Panc1 (cell line): ENCODE data around the gene NOL4L. TPM values are rescaled to one million over a fixed set of nuclear protein-coding genes. Genes with fewer than 3 reads are reported as not detected.

Source experiments
- ATAC-seq: fragments of 200-7000 bp; cut with Tn5 transposase; 2 replicates; pipeline ENCODE4 v1.9.1; 2020; ENCODE audit warnings: mild to moderate bottlenecking, moderate library complexity
- BruUV-seq: library from RNA; stranded (reverse); fragments of 400-500 nt; replicated peaks from 2 replicates; lab custom pipeline; 2021; lab: Mats Ljungman, UMichigan
- CTCF ChIA-PET: fragments of 300-600 bp; sonication (Branson Sonifier 250); formaldehyde crosslinking; loops from one replicate; lab custom pipeline; 2022; ENCODE audit warnings: antibody characterized with exemption; lab: Charles Lee
- POLR2A ChIA-PET: fragments of 300-600 bp; sonication (Branson Sonifier 250); formaldehyde crosslinking; loops from one replicate; lab custom pipeline; 2022; ENCODE audit warnings: antibody characterized with exemption; lab: Charles Lee
- DNase-seq: peaks from one replicate; pipeline ENCODE4 v3.0.0-alpha.2; 2010; ENCODE audit warnings: low read depth, low spot score
- H3K27ac ChIP-seq: 2 replicates; pipeline ENCODE4 v1.5.1; 2011; ENCODE audit warnings: mild to moderate bottlenecking, low read length, inconsistent platforms
- H3K27me3 ChIP-seq: fragments of 200-500 bp; sonication (Bioruptor generic); 2 replicates; pipeline ENCODE4 v1.6.0; 2014; ENCODE audit warnings: low read length, inconsistent platforms; ENCODE audit not compliant: control insufficient read depth, insufficient read depth
- H3K36me3 ChIP-seq: fragments of 200-500 bp; sonication (Bioruptor generic); 2 replicates; pipeline ENCODE4 v1.5.1; 2014; ENCODE audit warnings: inconsistent platforms, mild to moderate bottlenecking, low read length, moderate library complexity; ENCODE audit not compliant: control insufficient read depth, insufficient read depth
- H3K4me1 ChIP-seq: 2 replicates; pipeline ENCODE4 v1.5.1; 2011; ENCODE audit warnings: inconsistent platforms, mild to moderate bottlenecking, low read length, moderate library complexity; ENCODE audit not compliant: control insufficient read depth, insufficient read depth
- H3K4me3 ChIP-seq, 2 experiments: 2 replicates each; pipeline ENCODE4 v1.5.1; 2011 to 2012; ENCODE audit warnings: low read depth in 2 of 2, low read length in 2 of 2, mild to moderate bottlenecking in 2 of 2, inconsistent platforms in 1 of 2, moderate library complexity in 1 of 2
- H3K9me3 ChIP-seq: fragments of 200-500 bp; sonication (Bioruptor generic); 2 replicates; pipeline ENCODE4 v1.5.1; 2014; ENCODE audit warnings: low read depth, mild to moderate bottlenecking, inconsistent platforms, low read length, moderate library complexity; ENCODE audit not compliant: control insufficient read depth, insufficient read depth
- POLR2AphosphoS5 ChIP-seq: IDR thresholded peaks from 2 replicates; pipeline ENCODE4 v1.6.1; 2012; ENCODE audit warnings: mild to moderate bottlenecking, low read depth, low read length, moderate library complexity
- REST ChIP-seq, 2 experiments: IDR thresholded peaks; 2 replicates each; pipeline ENCODE4 v1.6.1; 2011 to 2012; ENCODE audit warnings: low read depth in 2 of 2, control low read depth in 1 of 2, low read length in 1 of 2, mild to moderate bottlenecking in 1 of 2, moderate library complexity in 1 of 2; ENCODE audit not compliant: insufficient read depth in 1 of 2
- SIN3A ChIP-seq: IDR thresholded peaks from 2 replicates; pipeline ENCODE4 v1.6.1; 2012; ENCODE audit warnings: low read depth, mild to moderate bottlenecking, low read length, moderate library complexity, borderline replicate concordance; ENCODE audit not compliant: insufficient read depth
- TCF7L2 ChIP-seq: IDR thresholded peaks from 2 replicates; pipeline ENCODE4 v1.6.1; 2011; ENCODE audit warnings: mild to moderate bottlenecking, low read depth, low read length, inconsistent platforms
- in situ Hi-C: cut with HindIII; loops from 2 replicates; pipeline ENCODE4 v1.10.0; 2016; ENCODE audit warnings: low sequenced_read_pairs, low pct_unique_long_range_greater_than_20kb
- intact Hi-C: fragments of 100-400 bp; cut with micrococcal nuclease; formaldehyde crosslinking; loops from one replicate; pipeline ENCODE4 v1.10.0; 2022; ENCODE audit not compliant: unreplicated experiment
- total RNA-seq: library from RNA; stranded (reverse); gene quantifications from one replicate; pipeline ENCODE4 v1.2.1, GENCODE V29; 2021; ENCODE audit not compliant: unreplicated experiment
- TF ChIP-seq, protein P1 (sequence below): fragments of 450-650 bp; IDR thresholded peaks from 2 replicates; pipeline ENCODE4 v1.5.1; 2017; ENCODE audit warnings: mild to moderate bottlenecking

The NOL4L gene
- total RNA-seq, 1 experiment from 2014 or later, result 21.6 TPM

GRCh38 chr20:32571566-32571965, 13.6 kb downstream of the NOL4L start:
- Histone ChIP-seq H3K9me3 (no peaks in the 10 kb centered on the region), H3K4me3 (no peak overlapping the region), H3K27ac (no peak overlapping the region), H3K36me3 (no peaks in the 10 kb centered on the region), H3K4me1 (peaks cover 24% of the 10 kb centered on the region), H3K27me3 (no peaks in the 10 kb centered on the region)
- POLR2A ChIA-PET, result no interaction called here
- in situ Hi-C loops (no loop called here), intact Hi-C loops (no loop called here)
- TF ChIP-seq POLR2AphosphoS5, result no peak
- no peak for TF ChIP-seq TCF7L2
- no peak for DNase-seq
- peak; percentile 14; the same call in 1 of the 2 replicates for ATAC-seq
- CTCF ChIA-PET, result no interaction called here
- no TSS peak for BruUV-seq

DNA sequence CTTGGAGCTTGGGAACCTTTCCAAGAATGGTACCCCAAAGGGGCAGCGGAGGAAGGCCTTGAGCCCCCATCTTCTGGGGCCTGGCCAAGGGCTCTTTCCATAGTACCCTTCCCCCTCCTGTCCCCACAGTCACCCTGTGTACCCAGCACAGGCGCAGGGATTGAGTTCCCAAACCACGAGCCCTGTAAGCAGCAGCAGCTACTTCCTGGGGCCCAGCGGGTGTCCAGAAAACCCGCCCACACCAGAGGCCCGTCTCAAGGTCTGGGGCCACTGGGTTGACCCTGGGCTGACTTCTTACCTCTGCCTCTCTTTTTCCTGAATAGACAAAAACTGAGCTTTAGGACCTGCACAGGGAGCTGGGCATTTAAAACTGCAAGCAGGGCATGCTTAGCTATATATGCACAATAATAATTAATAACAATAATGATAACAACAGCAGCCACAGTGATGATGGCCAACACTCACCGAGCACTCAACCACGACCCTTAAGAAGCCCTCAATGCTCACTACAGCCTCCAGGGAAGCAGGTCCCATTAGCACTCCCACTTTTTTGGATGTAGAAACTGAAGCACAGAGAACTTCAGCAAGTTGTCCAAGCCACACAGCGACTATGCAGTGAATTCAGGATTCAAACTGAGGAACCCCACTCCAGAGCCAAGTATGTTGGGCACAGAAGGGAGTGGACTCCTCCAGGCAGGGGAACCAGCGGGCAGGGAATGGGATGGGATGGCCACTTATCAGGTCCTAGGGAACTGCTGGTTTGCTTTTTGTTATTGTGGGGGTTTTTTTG, 14.5 kb downstream of the NOL4L start:
- no peaks in the 10 kb centered on the region for H3K9me3 ChIP-seq
- CTCF ChIA-PET, result no interaction called here
- no TSS peak for BruUV-seq
- DNase-seq (no peak), ATAC-seq (no peak)
- intact Hi-C loops, result no loop called here
- in situ Hi-C loops, result no loop called here
- H3K27me3 ChIP-seq, result no peaks in the 10 kb centered on the region
- TF ChIP-seq, protein P1, sequence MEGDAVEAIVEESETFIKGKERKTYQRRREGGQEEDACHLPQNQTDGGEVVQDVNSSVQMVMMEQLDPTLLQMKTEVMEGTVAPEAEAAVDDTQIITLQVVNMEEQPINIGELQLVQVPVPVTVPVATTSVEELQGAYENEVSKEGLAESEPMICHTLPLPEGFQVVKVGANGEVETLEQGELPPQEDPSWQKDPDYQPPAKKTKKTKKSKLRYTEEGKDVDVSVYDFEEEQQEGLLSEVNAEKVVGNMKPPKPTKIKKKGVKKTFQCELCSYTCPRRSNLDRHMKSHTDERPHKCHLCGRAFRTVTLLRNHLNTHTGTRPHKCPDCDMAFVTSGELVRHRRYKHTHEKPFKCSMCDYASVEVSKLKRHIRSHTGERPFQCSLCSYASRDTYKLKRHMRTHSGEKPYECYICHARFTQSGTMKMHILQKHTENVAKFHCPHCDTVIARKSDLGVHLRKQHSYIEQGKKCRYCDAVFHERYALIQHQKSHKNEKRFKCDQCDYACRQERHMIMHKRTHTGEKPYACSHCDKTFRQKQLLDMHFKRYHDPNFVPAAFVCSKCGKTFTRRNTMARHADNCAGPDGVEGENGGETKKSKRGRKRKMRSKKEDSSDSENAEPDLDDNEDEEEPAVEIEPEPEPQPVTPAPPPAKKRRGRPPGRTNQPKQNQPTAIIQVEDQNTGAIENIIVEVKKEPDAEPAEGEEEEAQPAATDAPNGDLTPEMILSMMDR, result no peak
- TF ChIP-seq SIN3A, result no peak
- TF ChIP-seq REST (IDR thresholded peaks at IDR 0.05; ENCODE audit: insufficient read depth in 1 of 2, low read depth in 2 of 2, low read length in 1 of 2), result no peak
- no peak for TF ChIP-seq POLR2AphosphoS5
- TF ChIP-seq TCF7L2, result no peak
- no peak overlapping the region for H3K4me3 ChIP-seq
- H3K27ac ChIP-seq, result no peak overlapping the region
- POLR2A ChIA-PET, result no interaction called here
- no peaks in the 10 kb centered on the region for H3K36me3 ChIP-seq
- peaks cover 24% of the 10 kb centered on the region for H3K4me1 ChIP-seq
